NCI-H510A treated with DMSO at 0.1 percent for 48 hours (cell line): ENCODE measurements around the gene SIRT4.

ENCODE experiments used
- DNase-seq: peaks from one replicate; lab custom pipeline; 2025; lab: John Stamatoyannopoulos, UW

SIRT4 gene

DNA sequence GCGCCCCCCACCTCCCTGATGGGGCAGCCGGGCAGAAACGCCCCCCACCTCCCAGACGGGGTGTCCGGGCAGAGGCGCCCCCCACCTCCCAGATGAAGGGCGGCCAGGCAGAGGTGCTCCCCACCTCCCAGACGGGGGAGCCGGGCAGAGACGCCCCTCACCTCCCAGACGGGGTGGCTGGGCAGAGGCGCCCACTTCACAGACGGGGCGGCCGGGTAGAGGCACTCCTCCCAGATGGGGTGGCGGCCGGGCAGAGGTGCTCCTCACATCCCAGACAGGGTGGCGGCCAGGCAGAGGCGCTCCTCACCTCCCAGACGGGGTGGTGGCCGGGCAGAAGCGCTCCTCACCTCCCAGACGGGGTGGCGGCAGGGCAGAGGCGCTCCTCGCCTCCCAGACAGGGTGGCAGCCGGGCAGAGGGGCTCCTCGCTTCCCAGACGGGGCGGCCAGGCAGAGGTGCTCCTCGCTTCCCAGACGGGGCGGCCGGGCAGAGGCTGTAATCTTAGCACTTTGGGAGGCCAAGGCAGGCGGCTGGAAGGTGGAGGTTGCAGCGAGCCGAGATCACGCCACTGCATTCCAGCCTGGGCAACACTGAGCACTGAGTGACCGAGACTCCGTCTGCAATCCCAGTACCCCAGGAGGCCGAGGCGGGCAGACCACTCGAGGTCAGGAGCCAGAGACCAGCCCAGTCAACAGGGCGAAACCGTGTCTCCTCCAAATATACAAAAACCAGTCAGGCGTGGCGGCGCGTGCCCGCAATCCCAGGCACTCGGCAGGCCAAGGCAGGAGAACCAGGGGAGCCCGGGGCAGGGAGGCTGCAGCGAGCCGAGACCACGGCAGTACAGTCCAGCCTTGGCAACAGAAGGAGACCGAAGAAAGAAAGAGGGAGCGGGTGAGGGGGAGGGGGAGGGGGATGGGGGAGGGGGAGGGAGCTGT is 23.7 kb upstream of the SIRT4 start:
- no peak for DNase-seq

DNA sequence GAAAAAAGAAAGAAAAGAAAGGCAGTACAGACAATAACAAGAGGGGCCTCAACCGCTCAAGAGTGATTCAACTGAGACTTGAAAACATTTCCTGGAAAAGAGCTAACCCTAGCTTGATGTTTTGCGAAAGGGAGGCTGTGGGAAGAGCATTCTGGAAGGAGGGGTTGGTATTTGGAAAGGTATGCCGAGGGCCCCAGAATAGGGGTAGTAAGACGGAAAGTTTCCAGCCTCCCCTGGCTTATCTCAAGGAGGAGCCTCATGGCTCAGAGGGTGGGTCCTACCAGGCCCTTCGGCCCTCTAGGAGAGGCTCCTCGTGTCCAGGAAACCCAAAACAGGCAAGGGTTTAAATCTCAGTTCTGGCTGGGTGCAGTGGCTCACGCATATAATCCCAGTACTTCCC is 18.8 kb upstream of the SIRT4 start:
- DNase-seq: no peak

DNA sequence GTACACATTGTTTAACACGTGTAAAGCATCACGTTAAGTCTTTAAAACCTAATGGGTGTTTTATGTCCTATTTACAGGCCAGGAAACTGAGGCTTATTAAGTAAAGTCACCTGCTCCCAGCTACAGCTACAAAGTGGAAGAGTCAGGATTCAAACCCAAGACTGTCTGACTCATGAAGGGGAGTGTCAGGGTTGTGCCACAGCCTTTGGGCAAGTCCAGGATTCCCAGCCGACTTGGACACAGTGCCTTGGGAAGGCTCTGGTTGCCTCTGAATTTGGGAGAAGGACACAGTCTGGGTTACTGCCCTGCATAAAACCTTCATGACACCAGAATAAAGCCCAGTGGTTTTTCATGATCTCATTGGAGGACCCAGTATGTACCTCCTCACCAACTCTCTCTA is 17.7 kb upstream of the SIRT4 start:
- no peak for DNase-seq

DNA sequence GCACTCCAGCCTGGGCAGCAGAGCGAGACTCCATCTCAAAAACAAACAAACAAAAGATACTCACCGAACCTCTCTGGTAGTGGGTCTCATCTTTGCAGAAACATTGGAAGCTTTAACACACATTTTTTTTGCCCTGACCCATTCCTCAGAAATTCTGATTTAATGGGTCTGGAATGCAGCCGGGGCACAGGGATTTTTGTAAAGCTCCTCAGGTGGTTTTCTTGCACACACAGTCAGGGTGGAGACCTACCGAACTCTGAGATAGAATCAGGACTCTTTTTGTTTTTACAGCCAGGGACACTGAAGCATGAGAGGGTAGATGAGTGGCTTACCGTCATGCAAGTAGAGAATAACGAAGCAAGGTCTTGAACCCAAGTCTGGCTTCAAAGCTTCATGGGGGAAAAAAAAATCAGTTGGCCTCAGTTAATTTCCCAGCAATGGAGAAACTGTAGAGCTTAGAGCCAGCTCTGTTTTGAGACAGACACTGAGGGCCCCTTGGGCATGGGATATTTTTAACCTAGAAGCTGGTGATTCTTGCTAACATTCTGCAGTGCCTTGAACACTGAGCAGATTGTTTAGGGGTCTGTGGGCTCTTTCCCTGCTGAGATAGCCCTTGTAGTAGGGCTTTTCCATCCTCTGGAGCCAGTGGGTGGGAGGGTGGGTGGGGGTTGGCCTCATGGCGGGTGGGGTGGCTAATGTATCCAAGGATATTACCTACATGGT is 15.2 kb upstream of the SIRT4 start:
- DNase-seq: no peak

DNA sequence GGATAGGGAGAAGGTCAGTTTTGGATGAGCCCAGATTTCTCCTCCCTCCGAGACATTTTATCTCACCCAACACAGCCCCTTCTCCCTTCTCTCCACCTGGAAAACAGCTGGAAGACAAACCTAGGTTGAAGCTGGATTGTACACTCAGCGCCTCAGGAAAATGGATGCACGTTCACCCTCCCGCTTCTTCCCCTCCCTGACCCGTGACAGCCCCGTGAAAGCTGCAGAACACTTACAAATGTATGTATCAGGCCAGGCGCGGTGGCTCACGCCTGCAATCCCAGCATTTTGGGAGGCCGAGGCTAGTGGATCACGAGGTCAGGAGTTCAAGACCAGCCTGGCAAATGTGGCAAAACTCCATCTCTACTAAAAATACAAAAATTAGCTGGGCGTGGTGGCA is 14.6 kb upstream of the SIRT4 start:
- DNase-seq: no peak

DNA sequence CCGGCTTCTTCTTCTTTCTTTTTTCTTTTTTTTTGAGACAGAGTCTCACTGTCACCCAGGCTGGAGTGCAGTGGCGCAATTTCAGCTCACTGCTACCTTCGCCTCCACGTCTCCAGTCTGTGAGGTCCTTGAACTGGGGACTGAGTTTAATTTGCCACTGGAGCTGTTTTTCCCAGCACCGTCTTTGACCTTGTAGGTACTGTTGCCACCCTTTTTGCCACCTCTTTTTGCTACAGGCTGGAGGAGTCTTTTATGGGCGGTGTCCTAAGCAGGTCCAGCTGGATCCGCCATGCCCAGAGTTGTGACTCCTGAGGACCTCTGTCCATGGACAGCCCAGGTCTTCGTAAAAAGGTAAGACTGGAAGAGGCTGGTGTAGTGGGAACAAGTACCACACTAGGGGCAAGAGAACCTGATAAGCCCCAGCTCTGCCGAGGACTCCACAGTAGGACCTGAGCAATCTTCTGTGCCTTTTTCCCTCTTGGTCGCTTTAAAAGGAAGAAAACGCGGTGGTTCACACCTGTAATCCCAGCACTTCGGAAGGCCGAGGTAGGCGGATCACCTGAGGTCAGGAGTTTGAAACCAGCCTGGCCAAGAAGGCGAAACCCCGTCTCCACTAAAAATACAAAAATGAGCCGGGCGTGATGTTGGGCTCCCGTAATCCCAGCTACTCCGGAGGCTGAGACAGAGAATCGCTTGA is 11.4 kb upstream of the SIRT4 start:
- DNase-seq: peak; percentile 28

DNA sequence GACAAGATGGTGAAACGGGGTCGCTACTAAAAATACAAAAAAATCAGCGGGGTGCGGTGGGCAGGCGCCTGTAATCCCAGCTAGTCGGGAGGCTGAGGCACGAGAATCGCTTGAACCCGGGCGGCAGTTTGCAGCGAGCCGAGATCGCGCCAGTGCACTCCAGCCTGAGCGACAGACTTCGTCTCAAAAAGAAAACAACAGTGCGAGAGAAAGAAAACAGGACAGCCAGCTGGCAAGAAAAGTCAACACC is 9.8 kb upstream of the SIRT4 start:
- peak; percentile 64 for DNase-seq

DNA sequence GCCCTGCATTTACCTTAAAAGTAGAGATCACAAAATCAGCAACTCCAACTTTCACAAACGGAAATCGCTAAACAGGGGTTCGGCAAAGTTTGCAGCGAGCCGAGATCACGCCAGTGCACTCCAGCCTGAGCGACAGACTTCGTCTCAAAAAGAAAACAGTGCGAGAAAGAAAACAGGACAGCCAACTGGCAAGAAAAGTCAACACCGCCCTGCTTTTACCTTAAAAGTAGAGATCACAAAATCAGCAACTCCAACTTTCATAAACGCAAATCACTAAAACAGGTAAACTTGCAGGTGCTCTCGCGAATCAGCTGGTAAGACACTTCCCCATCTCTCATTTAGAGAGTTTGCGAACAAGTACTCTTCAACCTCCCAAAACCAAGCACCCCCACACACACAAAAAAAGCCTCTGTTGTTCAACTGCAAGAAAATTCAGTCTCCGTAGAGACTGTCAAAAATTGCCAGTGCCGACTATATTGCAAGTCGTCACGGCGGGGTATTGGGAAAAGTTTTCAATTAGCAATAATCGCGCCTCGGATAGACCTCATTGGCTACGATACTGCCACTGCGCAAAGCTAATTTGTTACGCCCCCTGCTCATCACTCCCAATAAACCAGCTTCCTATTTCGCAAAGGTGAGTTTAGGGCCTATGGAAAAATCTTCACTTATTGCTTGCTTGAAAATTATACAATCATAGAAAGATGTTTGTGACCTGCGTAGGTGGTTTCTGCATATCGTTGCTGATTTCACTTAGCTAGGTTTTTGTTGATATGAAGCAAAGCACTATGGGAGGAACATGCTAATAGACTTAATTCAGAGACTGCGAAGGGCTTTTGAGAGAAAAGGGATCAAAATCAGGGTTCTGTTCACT is 9.2 kb upstream of the SIRT4 start, which contains the start of gene RNU4-1:
TSS of gene RNU4-1 (minus strand) at position 577 of the 871 bp plus-strand sequence.
- DNase-seq: peak; percentile 98

DNA sequence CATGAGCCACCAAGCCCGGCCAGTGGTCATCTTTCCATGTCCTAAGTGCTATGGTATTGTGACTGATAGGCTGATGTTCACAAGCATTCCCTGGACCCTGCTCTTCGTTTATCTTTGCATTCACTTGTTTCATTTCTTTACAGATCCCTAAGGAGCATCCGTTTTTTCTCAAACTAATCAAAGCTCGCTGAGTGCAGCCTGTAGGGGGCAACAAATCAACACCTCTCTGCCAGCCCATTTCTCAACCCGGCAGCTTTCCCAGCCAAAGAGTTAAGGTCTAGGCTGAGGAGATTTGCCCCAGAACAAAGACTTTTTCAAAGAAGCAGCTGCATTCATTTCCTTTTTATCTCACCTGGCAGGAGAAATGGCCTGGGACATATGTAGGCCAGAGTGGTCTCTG is 12.1 kb downstream of the SIRT4 start:
- no peak for DNase-seq

DNA sequence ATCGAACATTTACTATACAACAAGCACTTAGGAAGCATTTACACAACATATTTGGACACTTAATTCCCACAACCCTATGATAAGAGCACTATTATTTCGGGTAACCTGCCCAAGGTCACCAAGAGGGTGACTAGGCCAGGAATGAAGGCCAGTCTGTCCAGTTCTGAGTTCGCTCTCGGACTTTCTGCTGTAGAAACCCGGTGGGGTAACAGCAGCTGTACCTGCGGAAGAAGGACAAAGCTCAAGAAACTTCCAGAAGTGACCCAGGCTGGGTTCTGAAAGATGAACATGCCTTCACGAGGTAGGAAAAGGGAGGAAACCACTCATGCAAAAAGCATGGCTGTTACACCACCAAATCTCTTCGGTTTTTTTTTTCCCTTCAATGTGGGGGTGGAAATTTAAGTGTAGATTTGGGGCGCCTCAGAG is 14.7 kb downstream of the SIRT4 start:
- DNase-seq: no peak

DNA sequence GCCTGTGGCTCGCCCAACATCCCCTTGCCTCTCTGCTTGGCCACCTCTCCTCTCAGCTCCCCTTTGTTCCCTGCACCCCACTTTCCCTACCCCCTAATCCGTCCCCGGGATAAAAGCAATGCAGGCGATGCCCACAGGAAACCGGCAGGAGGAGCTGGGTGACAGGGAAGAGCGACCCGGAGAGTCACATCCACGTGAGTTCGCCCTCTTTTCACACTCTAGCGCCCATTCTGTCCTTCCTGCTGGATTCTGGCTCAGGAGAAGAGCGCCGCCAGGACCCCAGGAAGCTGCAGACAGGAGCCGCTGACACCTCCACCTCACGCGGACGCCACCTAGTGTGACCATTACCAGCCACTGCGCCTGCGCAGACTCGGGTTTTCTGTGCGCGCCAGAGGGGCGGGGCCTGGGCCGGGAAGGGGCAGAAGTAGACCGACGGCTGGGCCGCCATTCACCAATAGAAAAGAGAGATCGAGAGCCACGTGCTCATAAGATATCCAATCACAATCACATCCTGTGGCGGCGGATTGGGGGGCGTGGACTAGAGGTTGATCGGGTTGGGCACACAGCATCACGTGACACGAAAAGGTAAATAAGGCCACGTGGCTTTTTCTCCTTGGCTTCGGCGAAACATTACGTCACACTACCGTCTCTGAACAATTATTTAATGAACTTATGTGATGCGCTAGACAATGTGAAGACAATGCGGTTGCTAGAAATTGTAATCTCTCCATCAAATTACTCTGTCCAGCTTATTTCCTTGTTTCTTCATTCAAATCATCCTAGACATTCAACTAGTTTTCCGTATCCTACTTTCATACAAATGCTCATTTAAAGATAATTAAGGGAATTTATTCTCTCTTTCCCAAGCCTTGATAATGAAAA is 15.3 kb downstream of the SIRT4 start:
- DNase-seq: peak; percentile 100

DNA sequence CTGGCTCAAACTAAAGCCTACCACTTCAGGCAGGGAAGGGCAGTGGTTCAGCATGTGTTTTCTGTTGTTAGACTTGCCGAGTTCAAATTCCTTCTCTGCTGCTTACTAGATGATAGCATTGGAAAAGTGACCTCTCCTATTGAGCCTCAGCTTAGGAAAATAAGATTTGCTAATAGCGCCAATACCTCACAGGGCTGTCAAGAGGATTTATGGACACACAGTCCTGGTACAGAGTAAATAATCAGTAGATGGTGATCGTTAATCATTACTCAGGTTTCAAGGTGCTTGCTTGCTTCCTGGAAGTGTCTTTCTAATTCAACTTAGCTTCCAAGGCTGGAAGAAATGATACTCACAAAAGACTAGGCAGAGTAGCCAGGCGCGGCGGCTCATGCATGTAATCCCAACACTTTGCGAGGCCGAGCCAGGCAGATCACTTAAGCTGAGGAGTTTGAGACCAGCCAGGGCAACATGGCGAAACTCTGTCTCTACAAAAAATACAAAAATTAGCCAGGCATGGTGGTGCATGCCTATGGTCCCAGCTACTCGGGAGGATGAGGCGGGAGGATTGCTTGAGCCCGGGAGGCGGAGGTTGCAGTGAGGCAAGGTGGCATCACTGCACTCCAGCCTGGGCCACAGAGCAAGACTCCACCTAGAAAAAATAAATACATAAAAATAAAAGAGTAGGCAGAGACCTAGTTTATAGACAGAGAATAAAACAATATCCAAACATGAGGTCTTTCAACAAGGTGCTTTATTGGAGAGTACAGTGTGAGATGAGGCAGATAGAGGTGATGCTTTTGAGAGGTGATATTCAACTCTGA is 19.5 kb downstream of the SIRT4 start:
- no peak for DNase-seq

DNA sequence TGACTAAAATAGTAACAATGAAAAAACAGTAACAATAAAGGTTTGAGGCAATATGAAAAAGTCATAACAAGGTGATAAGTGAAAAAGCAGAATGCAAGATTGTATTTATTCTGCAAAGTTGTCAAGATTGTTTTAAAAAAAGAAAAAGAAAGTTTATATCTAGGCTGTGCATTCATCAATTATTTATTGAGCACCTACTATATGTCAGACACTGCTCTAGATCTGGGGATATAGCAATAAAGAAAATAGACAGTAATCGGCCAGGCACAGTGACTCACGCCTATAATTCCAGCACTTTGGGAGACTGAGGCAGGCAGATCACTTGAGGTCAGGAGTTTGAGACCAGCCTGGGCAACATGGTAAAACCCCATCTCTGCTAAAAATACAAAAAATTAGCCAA is 21.7 kb downstream of the SIRT4 start:
- no peak for DNase-seq

DNA sequence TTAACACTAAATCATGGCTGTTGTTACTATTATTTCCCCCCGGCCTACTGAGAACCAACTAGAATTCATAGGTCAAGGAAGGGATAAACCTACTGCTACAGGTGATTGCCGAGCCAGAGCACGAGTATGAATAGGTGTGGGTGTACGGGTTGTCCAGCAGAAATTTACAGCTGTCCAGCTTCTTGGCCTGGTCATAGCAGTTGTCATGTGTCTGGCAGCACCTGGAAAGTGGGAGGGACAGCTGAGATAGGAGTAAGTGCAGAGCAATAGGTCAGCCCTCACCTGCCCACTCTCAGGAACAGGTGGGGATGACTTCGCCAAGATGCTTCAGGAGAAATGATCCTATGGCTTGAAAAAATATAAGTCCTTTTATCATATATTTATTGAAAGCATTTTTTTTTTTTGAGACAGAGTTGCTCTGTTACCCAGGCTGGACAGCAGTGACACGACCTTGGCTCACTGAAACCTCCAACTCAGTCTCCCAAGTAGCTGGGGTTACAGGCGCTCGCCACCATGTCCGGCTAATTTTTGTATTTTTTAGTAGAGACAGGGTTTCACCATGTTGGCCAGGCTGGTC is 22.8 kb downstream of the SIRT4 start:
- DNase-seq: no peak

DNA sequence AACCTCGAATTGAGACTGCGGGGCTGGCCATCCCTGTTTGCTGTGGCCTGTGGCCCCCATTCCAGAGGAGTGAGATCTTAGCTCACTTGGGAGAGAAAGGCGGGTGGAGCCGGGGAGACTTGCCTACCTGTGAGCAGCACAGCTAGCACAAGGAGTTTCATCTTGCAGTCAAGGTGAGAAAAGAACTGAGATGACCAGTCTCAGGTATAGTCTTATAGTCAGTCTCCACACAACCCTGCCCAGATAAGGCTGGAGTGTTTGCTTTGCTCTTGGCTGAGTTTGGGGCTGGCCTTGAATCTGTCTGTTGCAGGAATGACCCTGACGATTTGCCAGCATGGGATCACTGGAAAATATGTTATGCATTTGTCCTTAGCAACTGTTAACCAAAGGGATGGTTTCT is 25.5 kb downstream of the SIRT4 start, which contains the start of gene PLA2G1B:
TSS of gene PLA2G1B (minus strand) at position 187 of the 400 bp plus-strand sequence. CDS start at position 161, 26 bp downstream.
- DNase-seq: no peak

DNA sequence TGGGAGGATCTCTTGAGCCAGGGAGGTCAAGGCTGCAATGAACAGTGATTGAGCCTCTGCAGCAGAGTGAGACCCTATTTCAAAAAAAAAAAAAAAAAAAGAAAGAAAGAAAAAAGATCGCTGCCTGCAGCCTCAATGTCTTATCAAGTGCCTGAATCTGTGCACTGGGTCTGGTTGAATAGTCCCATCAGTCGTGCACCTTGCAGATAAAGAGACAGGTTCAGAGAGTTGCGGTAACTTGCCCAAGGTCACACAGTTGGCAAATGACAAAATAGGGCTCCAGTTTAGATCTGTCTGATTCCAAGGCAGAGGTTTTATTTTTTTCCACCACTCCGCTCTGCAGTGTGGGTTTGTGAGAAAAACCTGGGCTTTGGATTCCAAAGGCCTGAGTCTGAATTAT is 26.1 kb downstream of the SIRT4 start:
- DNase-seq: no peak

DNA sequence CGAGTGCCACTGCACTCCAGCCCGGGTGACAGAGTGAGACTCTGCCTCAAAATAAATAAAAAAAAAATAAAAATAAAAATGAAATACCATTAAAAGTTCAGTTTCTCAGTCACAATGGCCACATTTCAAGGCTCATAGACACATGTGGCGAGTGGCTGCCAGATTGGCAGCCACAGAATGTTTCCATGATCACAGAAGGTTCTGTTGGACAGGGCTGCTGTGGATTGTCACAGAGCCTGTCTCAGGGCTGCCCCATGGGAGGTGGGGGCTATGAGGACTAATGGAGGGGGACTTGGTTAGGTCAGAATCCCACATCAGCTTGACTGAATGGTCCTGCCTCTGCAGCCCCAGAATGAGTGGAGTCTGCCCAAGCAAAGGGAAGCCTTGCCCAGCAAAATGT is 29.3 kb downstream of the SIRT4 start:
- no peak for DNase-seq

DNA sequence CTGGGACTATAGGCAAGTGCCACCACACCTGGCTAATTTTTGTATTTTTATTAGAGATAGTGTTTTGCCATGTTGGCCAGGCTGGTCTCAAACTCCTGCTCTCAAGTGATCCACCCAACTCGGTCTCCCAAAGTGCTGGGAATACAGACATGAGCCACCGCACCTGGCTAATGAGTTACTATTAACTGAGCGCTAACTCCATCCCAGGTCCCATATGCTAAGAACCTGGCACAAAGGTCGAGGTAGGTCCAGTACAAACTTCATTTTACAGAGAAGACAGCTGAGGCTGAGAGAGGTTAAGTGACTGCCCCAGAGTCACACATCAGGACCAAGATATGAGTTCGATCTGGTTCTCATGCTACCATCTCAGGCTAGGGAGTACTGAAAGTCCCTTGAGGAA is 29.9 kb downstream of the SIRT4 start:
- no peak for DNase-seq

DNA sequence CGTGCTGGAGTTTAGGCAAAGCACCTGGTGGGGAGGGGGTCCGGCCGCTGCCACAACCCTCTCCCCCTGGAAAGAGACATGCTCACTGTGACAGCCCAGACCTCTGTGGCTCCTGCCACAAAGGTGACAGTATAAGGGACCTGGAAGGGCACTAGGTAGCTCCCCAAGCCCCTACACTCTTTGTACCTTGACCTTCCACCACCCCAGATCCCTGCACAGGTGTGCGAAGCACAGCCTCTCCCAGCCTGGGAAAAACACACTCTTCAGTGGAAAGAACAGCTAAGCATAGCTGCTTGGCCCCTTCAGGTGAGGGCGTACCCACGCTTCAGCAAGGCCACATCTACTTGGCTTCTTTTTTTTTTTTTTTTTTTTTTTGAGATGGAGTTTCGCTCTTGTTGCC is 30.4 kb downstream of the SIRT4 start:
- no peak for DNase-seq

DNA sequence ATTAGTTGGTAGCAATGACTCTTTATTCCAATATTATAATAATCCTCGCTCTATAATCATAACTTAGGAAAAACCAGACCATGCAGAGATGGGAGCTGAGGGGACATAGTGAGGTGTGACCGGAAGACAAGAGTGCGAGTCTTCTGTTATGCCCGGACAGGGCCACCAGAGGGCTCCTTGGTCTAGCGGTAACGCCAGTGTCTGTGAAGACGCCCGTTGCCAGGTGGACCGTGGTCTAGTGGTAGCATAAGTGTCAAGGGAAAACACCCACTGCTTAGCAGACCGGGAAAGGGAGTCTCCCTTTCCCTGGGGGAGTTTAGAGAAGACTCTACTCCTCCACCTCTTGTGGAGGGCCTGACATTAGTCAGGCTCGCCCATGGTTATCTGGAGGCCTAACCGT is 33.3 kb downstream of the SIRT4 start:
- peak; percentile 52 for DNase-seq
